A549 (cell line): ENCODE results near the gene LGR5. TPM values are rescaled to one million over a fixed set of nuclear protein-coding genes. Genes with fewer than 3 reads are reported as not detected.
"Not testable (repeated sequence)": the region's sequence is repeated elsewhere in the genome, so short reads cannot be mapped to it uniquely, and the experiment has no call there.

Experiments used
- ATAC-seq, 2 experiments: fragments of 200-7000 bp in 1 of 2; fragments of >200 bp in 1 of 2; cut with Nextera tagmentation in 1 of 2; cut with Tn5 transposase in 1 of 2; 3 replicates each; pipeline versions ENCODE4 v1.8.0 to v1.9.1; 2018 to 2020; ENCODE audit warnings: mild to moderate bottlenecking in 1 of 2, moderate library complexity in 1 of 2
- CTCF ChIA-PET: fragments of 300-600 bp; sonication (Branson Sonifier 250); formaldehyde crosslinking; extraction: SDS; loops from one replicate; lab custom pipeline; 2021; ENCODE audit warnings: antibody characterized with exemption, inconsistent platforms; lab: Yijun Ruan, JAX
- POLR2A ChIA-PET: fragments of 350-600 bp; formaldehyde crosslinking; extraction: SDS; loops from one replicate; lab custom pipeline; 2021; ENCODE audit warnings: antibody characterized with exemption, inconsistent platforms; lab: Yijun Ruan, JAX
- DNase-seq, 2 experiments: peaks; one replicate each; pipeline versions ENCODE4 v3.0.0 to v3.0.0-alpha.2; 2011 to 2016; ENCODE audit warnings: low read depth in 1 of 2, low spot score in 1 of 2
- FAIRE-seq: peaks from 2 replicates; lab custom pipeline; 2011; peaks lifted over from hg19 to GRCh38; lab: Jason Lieb, UNC
- H3K27ac ChIP-seq, 2 experiments: fragments of >200 bp; sonication (Bioruptor Twin); formaldehyde crosslinking; 3 replicates each; pipeline ENCODE4 v1.5.1; 2016 to 2017
- H3K4me1 ChIP-seq: fragments of >200 bp; sonication (Bioruptor Twin); formaldehyde crosslinking; 3 replicates; pipeline ENCODE4 v1.6.1; 2016
- H3K4me2 ChIP-seq: fragments of >200 bp; sonication (Bioruptor Twin); formaldehyde crosslinking; 3 replicates; pipeline ENCODE4 v1.6.1; 2016
- H3K4me3 ChIP-seq: fragments of >200 bp; sonication (Bioruptor Twin); formaldehyde crosslinking; 3 replicates; pipeline ENCODE4 v1.5.1; 2016
- H3K9me3 ChIP-seq: fragments of >200 bp; sonication (Bioruptor Twin); formaldehyde crosslinking; 3 replicates; pipeline ENCODE4 v1.6.1; 2016
- CBX2 ChIP-seq: fragments of 200-600 bp; sonication (generic); IDR thresholded peaks from 2 replicates; pipeline ENCODE4 v1.6.1; 2016; ENCODE audit warnings: low read depth, mild to moderate bottlenecking, borderline replicate concordance
- CHD2 ChIP-seq: fragments of 150-350 bp; IDR thresholded peaks from 2 replicates; pipeline ENCODE4 v1.6.1; 2014; ENCODE audit warnings: low read length; ENCODE audit not compliant: partially characterized antibody
- CHD4 ChIP-seq: fragments of 200-600 bp; sonication (generic); IDR thresholded peaks from 2 replicates; pipeline ENCODE4 v1.6.1; 2016; ENCODE audit warnings: antibody characterized with exemption, mild to moderate bottlenecking, borderline replicate concordance
- EHF ChIP-seq: fragments of 250-450 bp; sonication (Bioruptor Pico); IDR thresholded peaks from 2 replicates; pipeline ENCODE4 v1.5.0; 2020; ENCODE audit warnings: mild to moderate bottlenecking
- EHMT2 ChIP-seq: fragments of 200-600 bp; sonication (generic); IDR thresholded peaks from 2 replicates; pipeline ENCODE4 v1.6.1; 2016; ENCODE audit warnings: antibody characterized with exemption, low read depth, mild to moderate bottlenecking, moderate library complexity
- ELK1 ChIP-seq: fragments of 150-350 bp; IDR thresholded peaks from 2 replicates; pipeline ENCODE4 v1.6.1; 2014; ENCODE audit warnings: low read depth, mild to moderate bottlenecking, low read length
- FOSL2 ChIP-seq, 2 experiments: fragments of 450-650 bp in 1 of 2; fragments of >200 bp in 1 of 2; sonication (Bioruptor Twin) in 1 of 2; formaldehyde crosslinking; IDR thresholded peaks; 2 replicates each; pipeline versions ENCODE4 v1.5.0 to v1.6.1; 2016 to 2020; ENCODE audit warnings: mild to moderate bottlenecking in 1 of 2, moderate library complexity in 1 of 2
- HOXA7 ChIP-seq: fragments of 250-450 bp; sonication (Bioruptor Pico); IDR thresholded peaks from 2 replicates; pipeline ENCODE4 v1.5.0; 2020; ENCODE audit warnings: mild to moderate bottlenecking, moderate library complexity
- HOXB13 ChIP-seq: fragments of 250-450 bp; sonication (Bioruptor Pico); IDR thresholded peaks from 2 replicates; pipeline ENCODE4 v1.5.0; 2020; ENCODE audit warnings: low read depth, mild to moderate bottlenecking, moderate library complexity
- HOXB5 ChIP-seq: fragments of 250-450 bp; sonication (Bioruptor Pico); IDR thresholded peaks from 2 replicates; pipeline ENCODE4 v1.5.0; 2020; ENCODE audit warnings: mild to moderate bottlenecking, moderate library complexity
- JUN ChIP-seq, 2 experiments: fragments of >200 bp; sonication (Bioruptor Twin); formaldehyde crosslinking; IDR thresholded peaks; 2 replicates in 1 of 2; 3 replicates in 1 of 2; pipeline ENCODE4 v1.6.1; 2016 to 2017
- JUNB ChIP-seq: fragments of >200 bp; sonication (Bioruptor Twin); formaldehyde crosslinking; IDR thresholded peaks from 2 replicates; pipeline ENCODE4 v1.6.1; 2016
- KDM1A ChIP-seq: fragments of 200-600 bp; sonication (generic); IDR thresholded peaks from 2 replicates; pipeline ENCODE4 v1.6.1; 2016; ENCODE audit warnings: low read depth, mild to moderate bottlenecking
- MYC ChIP-seq: IDR thresholded peaks from 2 replicates; pipeline ENCODE4 v1.6.1; 2012; ENCODE audit warnings: mild to moderate bottlenecking, inconsistent platforms, low read length, improper control_type of control experiment, borderline replicate concordance
- NPAS2 ChIP-seq: fragments of 250-450 bp; sonication (Bioruptor Pico); IDR thresholded peaks from 2 replicates; pipeline ENCODE4 v1.8.0; 2022; ENCODE audit warnings: mild to moderate bottlenecking, moderate library complexity, borderline replicate concordance
- PHF8 ChIP-seq: fragments of 200-600 bp; sonication (generic); IDR thresholded peaks from 2 replicates; pipeline ENCODE4 v1.6.1; 2016; ENCODE audit warnings: low read depth, mild to moderate bottlenecking, antibody characterized with exemption, moderate library complexity, borderline replicate concordance
- RCOR1 ChIP-seq: fragments of 150-350 bp; IDR thresholded peaks from 2 replicates; pipeline ENCODE4 v1.6.1; 2014; ENCODE audit warnings: antibody characterized with exemption, low read length, low read depth
- RNF2 ChIP-seq: fragments of 200-600 bp; sonication (generic); IDR thresholded peaks from 2 replicates; pipeline ENCODE4 v1.6.1; 2016; ENCODE audit warnings: low read depth, mild to moderate bottlenecking, antibody characterized with exemption, moderate library complexity, borderline replicate concordance
- USF2 ChIP-seq: fragments of 450-650 bp; IDR thresholded peaks from 2 replicates; pipeline ENCODE4 v1.6.1; 2014; ENCODE audit warnings: antibody characterized with exemption
- ZSCAN20 ChIP-seq: fragments of 250-450 bp; sonication (Bioruptor Pico); IDR thresholded peaks from 2 replicates; pipeline ENCODE4 v1.8.0; 2022; ENCODE audit warnings: mild to moderate bottlenecking, moderate library complexity
- WGBS: methylation state at CpG from one replicate; pipeline ENCODE4 v1.1.6; 2017; ENCODE audit errors: missing lambda C conversion rate; 5-methylcytosine and 5-hydroxymethylcytosine counted together
- polyA plus RNA-seq, 4 experiments: library from polyadenylated mRNA; depleted of rRNA in 3 of 4; stranded (reverse); fragments of >200 nt; fragmentation: RNase III in 1 of 4; extraction: RNeasy Plus Mini Kit Qiagen cat#74134 plus additional on column Dnase treatment in 1 of 4; gene quantifications; 2 replicates in 3 of 4; 3 replicates in 1 of 4; pipeline ENCODE4 v1.2.3, GENCODE V29; 2011 to 2017
- TF ChIP-seq, protein P1 (sequence below): fragments of >200 bp; sonication (Bioruptor Twin); formaldehyde crosslinking; IDR thresholded peaks from 3 replicates; pipeline ENCODE4 v1.6.1; 2016
- TF ChIP-seq, protein P2 (sequence below): fragments of >200 bp; sonication (Bioruptor Twin); formaldehyde crosslinking; IDR thresholded peaks from 2 replicates; pipeline ENCODE4 v1.6.1; 2016
- TF ChIP-seq, protein P3 (sequence below): IDR thresholded peaks from 2 replicates; pipeline ENCODE4 v1.6.1; 2012

LGR5 gene
- polyA plus RNA-seq, 2 of the 4 experiments (the other 2 are of a cell fraction) = not detected

DNA sequence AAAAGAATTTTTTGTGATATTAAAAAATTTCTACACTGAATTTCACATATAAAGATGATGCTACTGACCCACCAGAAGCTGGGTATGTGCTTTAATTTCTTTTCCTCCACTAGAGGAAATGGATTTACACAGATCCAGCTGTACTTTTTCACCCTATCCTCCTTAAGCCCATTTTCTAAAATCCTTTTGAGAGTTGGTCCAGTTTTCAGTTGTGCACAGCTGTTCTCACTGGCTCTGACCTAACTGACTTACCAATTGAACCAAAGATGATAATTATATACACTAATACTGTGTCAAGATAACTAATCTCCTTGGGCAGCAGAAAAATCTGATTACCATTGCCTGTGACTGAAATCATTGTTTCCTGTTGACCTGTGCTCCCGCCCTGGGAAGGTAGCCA is 115.6 kb downstream of the LGR5 start (continued):
- TF ChIP-seq HOXB5 (CRISPR knock-in tag) (no peak), EHF (no peak), CBX2 (no peak), CHD2 (no peak), HOXB13 (no peak), JUN (IDR thresholded peaks at IDR 0.05) (no peak), KDM1A (no peak), RCOR1 (no peak), PHF8 (no peak)
- TF ChIP-seq, protein P1, sequence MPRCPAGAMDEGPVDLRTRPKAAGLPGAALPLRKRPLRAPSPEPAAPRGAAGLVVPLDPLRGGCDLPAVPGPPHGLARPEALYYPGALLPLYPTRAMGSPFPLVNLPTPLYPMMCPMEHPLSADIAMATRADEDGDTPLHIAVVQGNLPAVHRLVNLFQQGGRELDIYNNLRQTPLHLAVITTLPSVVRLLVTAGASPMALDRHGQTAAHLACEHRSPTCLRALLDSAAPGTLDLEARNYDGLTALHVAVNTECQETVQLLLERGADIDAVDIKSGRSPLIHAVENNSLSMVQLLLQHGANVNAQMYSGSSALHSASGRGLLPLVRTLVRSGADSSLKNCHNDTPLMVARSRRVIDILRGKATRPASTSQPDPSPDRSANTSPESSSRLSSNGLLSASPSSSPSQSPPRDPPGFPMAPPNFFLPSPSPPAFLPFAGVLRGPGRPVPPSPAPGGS = no peak
- TF ChIP-seq, all 56 proteins: peak for 0

DNA sequence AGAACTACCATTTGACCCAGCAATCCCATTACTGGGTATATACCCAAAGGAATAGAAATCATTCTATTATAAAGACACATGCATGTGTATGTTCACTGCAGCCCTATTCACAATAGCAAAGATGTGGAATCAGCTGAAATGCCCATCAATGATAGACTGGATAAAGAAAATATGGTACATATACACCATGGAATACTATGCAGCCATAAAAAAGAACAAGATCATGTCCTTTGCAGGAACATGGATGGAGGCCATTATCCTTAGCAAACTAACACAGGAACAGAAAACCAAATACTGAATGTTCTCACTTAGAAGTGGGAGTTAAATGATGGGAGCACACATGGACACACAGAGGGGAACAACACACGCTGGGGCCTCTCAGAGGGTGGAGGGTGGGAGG is 116.2 kb downstream of the LGR5 start:
- CTCF ChIA-PET, H3K4me3 ChIP-seq, H3K9me3 ChIP-seq, ATAC-seq, FAIRE-seq, POLR2A ChIA-PET, H3K27ac ChIP-seq, H3K4me2 ChIP-seq, DNase-seq: not testable (repeated sequence)
- WGBS = 96% methylated on average over 1 of the region's 1 CpG
- peaks cover 12% of the 10 kb centered on the region; the same call in 2 of the 3 replicates for H3K4me1 ChIP-seq

DNA sequence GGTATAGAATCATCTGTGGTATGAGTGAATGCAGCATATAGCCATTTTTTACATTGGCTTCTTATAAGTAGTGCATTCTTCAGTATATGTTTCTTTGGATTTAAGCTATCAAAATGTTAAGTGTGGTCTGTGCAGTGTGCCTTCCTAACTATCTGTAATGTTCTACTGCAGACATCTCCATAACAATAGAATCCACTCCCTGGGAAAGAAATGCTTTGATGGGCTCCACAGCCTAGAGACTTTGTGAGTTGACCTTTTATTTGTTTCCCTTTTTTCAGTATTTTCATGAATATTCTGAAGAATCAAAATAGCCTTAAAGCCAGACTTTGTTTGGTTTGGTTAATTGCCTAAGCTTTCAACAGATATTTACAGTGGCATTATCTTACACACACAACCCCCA is 116.8 kb downstream of the LGR5 start:
- no peak overlapping the region for H3K4me3 ChIP-seq
- no peak for DNase-seq
- no peak overlapping the region for H3K4me2 ChIP-seq
- no peak for FAIRE-seq
- no peak for TF ChIP-seq USF2
- no peak for TF ChIP-seq RNF2
- TF ChIP-seq CHD4 = no peak
- no peak for TF ChIP-seq HOXA7 (CRISPR knock-in tag)
- no peak for TF ChIP-seq EHMT2
- TF ChIP-seq ELK1 = no peak
- TF ChIP-seq, protein P2, sequence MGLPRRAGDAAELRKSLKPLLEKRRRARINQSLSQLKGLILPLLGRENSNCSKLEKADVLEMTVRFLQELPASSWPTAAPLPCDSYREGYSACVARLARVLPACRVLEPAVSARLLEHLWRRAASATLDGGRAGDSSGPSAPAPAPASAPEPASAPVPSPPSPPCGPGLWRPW = no peak
- TF ChIP-seq NPAS2 = no peak
- TF ChIP-seq, protein P3, sequence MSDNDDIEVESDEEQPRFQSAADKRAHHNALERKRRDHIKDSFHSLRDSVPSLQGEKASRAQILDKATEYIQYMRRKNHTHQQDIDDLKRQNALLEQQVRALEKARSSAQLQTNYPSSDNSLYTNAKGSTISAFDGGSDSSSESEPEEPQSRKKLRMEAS = no peak
- ATAC-seq = no peak
- H3K27ac ChIP-seq = peak overlapping the region in 1 of 2 experiments; percentile 43; a peak in 1 of 6 replicates
- CTCF ChIA-PET = no interaction called here
- no peaks in the 10 kb centered on the region for H3K9me3 ChIP-seq
- POLR2A ChIA-PET = no interaction called here
- H3K4me1 ChIP-seq = peaks cover 12% of the 10 kb centered on the region; the same call in 2 of the 3 replicates

GRCh38 chr12:71556875-71557274 is 117.3 kb downstream of the LGR5 start:
- ChIA-PET CTCF (interaction anchor here (1.1 to 1.6 kb wide), 2 partner anchors 37 to 190 kb away, joined by 3 read pairs; no protein-coding TSS in a partner anchor), POLR2A (no interaction called here)
- H3K4me2 ChIP-seq = no peak overlapping the region
- DNase-seq (peak; percentile 25 to 72), FAIRE-seq (peak; percentile 94), ATAC-seq (peak; percentile 96)
- peak overlapping the region in 1 of 2 experiments; percentile 43; a peak in 1 of 6 replicates for H3K27ac ChIP-seq
- TF ChIP-seq, protein P3 = peak; percentile 31; the same call in 1 of the 2 replicates
- TF ChIP-seq ZSCAN20 (CRISPR knock-in tag) (no peak), JUNB (peak; percentile 30; the same call in 1 of the 2 replicates), FOSL2 (IDR thresholded peaks at IDR 0.05) (no peak), FOSL2 (CRISPR knock-in tag; IDR thresholded peaks at IDR 0.05) (peak; percentile 87), MYC (no peak)
- WGBS = 1% methylated on average over 4 of the region's 4 CpGs
- H3K9me3 ChIP-seq = no peaks in the 10 kb centered on the region
- H3K4me1 ChIP-seq = peaks cover 12% of the 10 kb centered on the region; the same call in 2 of the 3 replicates
- H3K4me3 ChIP-seq = no peak overlapping the region
